ENCODE results near the gene KRT86.
"Not testable (repeated sequence)": the region's sequence is repeated elsewhere in the genome, so short reads cannot be mapped to it uniquely, and the experiment has no call there.

The KRT86 gene

DNA sequence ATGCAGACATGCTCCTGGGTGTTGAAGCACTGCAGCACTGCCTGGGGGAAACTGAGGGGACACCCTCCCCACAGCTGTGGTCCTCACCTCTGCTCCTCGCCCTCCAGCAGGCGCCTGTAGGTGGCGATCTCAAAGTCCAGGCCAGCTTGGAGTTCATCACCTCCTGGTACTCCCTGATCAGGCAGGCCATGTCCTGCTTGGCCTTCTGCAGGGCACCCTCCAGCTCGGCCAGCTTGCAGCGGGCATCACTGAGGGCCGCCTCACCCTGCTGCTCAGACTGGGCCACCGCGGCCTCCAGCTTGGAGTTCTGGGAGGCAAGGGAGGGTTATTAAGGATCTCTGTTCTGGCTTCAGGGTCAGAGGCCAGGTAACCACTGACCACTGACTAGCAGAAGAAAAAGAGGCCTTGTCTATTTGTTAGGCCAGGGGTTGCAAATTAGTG, 22.2 kb upstream of the KRT86 start:
- peak in 1 of 2 experiments; percentile 19 for DNase-seq

DNA sequence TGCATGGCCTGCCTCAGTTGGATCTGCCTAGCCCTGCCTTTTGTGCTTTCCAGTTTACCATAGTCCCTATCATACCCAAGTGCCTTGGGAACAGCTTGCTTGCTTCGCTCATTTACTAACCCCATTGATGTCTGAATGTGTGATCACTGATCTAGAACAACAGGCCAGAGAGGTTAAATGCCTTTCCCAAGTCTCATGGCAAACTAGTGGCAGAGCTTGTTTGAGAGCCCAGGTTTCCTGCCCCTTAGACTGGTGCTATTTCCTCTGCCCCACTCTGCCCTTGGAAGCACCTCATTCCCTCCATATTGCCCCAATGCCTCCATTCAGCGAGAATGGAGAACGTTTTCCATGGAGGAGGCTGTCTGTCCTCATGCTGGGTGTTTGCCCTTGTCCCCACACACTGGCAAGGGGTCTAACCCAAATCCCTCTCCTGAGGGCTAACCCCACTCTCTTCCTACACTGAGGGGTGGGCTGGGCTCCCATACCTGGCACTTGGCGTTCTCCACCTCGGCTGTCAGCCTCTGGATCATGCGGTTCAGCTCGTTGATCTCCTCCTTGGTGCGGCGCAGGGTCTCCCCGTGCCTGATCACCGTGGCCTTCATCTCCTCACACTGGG, 21.6 kb upstream of the KRT86 start:
- DNase-seq = no peak

DNA sequence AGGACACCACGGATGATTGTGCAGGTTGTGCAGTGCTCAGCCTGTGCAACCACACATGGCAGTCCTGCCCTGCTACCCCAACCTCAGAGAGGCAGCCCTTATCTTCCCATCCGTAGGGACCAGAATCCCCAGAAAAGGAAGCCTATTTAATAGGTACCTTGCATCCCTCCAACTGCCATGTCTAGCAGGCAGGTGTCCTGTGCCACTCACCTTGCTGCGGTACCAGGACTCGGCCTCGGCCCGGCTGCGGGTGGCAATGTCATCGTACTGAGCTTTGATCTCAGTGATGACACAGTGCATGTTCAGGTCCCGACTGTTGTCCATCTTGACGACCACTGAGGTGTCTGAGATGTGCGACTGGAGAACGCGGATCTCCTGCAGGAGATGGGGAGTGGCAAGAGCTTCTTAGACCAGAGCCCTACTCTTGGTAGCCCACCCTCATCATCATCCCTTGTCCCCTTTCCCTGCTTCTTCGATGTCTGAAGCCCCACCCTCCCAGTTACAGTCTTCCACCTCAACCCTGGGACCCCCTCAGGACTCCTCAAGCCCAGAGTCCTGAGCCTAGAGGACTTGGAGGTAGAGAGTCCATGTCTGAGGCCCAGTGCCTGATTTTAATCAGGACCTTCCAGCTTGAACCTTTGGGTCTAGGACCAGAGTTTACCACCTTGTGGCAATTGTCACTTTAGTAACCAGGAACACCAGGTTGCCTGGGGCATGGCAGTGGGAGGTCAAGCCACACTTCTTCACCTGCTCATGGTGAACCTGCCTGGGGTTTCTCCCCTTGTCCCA, 20.9 kb upstream of the KRT86 start:
- no peak for DNase-seq

DNA sequence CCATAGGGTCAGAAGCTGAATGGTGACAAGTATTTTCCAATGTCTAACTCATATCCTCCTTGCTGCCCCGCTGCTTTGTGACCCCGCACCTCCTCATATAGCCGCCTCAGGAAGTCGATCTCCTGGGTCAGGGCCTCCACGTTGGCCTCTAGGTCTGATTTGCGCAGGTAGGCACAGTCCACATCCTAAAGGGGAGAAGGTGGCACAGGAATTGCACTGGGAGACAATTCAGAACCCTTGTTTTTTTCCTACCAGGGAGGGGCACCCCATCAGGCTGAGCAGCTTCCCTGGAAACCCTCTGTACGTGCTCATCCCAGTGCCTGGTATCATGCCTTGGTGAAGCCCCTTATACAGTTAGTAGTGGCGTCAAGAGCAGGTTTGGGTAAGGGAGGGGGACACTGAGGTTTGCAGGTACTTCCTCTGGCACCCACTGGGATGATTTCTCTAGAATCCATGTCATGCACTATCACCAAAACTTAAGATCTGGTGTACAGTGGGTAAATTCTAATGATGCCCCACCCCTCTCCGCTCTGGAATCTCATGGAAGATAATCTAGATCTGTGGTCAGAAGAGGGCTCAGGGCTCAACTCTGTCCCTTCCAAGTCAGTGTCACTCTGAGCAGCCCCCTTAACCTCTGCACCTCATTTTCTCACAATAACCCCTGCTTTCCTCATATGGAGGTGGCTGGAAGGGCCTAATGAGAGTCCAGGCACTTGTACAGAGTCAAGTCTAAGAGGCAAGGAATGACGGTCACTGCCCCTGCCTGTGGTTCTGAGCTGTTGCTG, 20.1 kb upstream of the KRT86 start:
- no peak for DNase-seq

DNA sequence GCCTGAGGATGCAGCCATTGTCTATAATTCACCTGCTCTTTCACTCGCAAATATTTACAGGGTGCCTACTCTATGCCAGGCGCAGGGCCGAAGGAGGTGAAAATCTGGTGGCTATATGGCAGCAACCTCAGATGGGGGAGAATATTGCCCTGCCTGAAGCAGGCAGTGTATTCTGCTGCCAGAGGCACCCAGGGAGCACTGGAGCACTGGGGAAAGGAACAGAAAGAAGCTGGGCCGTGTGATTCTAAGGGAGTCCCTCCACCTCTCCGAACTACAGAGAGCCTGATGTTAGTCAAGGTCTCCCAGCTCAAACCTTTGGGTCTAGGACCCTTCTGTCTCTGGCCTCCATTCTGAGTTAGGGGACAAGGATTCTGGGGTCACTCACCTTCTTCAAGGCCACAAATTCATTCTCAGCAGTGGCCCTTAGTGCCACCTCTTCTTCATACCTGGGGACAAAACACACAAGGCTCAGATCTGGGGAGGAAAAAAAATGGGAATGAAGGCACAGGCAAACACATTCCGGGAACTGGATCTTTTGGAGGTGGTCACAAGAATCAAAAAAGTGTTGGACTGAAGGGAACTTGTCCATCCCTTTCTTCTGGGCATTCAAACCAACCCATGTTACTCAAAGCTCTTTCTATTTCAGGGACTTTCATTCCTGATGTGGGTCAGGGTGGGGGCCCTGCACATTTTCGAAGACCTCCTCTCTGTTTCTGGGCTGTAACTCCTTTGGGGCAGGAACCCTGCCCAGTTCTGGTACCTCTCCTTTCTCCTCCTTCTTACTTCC, 19.3 kb upstream of the KRT86 start:
- no peak for DNase-seq

DNA sequence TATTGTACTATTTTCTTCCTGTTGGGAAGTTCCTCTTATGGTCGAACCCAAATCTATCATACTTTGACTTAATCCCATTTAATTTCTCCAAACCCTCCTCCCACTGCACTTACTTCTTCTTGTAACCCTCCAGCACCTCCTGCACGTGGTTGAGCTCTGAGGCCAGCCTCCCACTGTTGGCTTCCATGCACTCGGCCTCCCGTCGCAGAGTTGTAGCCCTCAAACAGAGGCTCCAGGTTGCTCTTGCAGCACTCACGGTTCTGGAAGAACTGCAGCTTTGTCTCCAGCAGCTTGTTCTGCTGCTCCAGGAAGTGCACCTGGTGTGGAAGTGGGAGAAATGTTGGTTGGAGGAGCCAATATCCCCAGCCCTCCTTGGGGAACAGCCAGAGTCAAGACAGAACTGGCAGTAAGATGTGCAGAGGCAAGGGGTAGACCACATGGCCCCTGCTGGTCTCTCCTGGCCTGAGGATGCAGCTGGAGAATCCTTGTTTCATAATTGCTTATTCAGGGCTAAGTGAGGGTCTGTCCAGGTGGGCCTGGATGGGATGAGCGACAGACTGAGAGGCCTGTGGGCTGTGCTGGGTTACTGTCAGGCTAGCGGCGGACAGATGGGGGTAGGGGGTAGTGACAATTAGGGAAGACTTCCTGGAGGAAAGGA, 18.4 kb upstream of the KRT86 start:
- DNase-seq = no peak

DNA sequence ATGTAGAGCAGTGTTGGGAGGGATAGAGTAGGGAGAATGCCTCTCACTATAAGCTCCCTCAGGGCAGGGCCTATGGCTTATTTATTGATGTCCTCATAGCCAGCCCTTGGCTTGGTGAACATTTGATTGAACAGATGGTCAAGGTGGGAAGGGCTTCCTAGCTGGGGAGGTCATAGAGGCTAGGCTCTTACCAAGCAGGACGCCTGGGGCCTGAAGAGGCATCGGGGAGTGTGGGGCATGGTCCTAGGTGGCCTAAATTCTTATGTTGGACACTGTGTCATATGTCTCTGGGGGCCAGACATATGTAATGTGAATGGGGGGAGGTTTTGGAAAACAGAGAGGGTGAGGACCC, 17.9 kb upstream of the KRT86 start:
- no peak for DNase-seq

DNA sequence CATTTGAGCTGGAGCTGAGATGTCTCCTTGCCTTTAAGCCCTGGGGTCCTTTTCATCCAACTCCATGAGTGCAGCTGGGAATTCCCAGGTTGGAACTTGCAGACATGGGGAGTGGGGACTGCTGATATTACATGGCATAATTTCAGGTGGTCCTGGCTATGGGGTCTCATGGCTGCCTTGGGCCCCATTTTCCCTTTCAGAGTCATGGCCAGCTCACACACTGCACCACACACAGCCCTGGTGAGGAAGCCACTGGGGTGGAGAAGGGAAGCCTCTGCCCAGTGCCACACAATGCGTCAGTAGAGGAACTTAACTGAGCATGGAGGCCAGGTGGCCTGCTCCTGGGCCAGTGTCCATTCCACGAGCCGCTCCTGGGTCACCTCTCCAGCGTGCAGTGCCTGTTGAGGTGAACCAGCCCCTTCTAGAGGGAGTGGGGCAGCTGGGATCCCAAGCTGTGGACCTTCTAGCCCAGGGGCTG, 17.3 kb upstream of the KRT86 start:
- no peak for DNase-seq

DNA sequence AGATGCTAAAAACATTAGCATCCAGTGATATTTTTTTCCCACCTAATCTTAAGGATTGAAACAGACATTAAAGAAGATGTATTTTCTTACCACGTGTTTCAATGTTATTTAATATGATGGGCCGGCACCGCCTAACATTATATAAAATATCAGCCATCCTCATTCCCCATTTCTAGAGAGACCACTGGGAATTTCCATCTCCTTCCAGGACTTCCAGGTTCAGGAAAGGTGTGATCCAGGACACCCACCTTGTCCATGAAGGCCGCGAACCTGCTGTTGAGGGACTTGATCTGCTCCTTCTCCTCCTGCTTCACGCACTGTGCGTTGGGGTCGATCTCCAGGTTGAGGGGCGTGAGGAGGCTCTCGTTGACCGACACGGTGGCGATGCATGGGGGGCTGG, 16.5 kb upstream of the KRT86 start:
- DNase-seq = not testable (repeated sequence)

DNA sequence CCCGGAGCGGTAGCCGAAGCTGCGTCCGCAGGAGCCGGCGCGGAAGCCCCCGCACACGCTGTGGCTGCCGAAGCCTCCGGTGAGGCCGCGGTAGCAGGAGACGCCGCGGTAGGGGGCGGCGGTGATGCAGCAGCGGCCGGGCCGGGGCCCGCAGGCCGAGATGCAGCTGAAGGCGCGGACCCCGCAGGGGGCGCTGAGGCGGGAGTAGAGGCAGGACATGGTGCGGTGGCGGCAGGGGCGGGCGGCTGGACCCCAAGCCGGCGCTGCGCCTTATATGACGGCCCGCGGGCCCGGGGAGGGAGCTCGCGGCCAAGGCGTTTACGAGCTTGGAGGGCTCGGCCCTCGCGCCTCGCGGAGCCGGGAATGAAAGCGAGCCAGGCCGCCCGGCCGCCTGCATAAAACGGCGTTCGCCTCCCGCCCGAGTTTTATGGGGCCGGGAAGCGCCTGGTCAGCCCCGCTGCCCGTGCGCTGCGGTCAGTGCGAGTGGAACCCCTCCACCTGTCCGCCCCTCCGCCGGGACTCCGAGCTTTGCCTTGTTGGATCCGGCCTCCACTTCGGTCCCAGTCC, 16.0 kb upstream of the KRT86 start:
- DNase-seq = no peak

DNA sequence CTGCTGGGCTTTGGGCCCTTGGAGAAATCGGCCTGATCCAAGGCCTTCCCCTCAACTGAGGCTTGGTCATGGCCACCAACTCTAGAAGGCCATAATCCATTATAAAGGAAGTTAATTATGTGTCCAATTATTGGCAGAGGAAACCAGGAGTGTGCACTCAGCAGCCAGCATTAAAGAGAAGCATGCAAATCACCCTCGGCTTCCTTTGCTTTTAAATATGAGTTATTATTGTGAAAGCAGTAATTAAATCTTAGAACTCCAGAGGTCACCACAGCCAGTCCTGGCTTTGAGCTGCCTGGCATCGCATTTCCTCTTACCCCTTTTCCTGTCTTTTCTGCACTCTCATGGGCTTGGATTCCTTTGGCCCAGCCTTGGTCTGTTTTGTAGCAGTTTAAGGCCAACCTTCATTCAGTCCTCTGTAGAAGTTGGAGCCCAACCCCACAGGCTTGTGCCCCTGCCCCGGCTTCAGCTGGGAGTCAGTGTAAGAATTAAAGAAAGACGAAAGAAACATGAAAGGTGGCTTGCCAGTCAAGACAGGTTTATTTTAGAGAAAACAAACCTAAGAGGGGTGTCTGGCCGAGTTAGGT, 14.7 kb upstream of the KRT86 start:
- no peak for DNase-seq

DNA sequence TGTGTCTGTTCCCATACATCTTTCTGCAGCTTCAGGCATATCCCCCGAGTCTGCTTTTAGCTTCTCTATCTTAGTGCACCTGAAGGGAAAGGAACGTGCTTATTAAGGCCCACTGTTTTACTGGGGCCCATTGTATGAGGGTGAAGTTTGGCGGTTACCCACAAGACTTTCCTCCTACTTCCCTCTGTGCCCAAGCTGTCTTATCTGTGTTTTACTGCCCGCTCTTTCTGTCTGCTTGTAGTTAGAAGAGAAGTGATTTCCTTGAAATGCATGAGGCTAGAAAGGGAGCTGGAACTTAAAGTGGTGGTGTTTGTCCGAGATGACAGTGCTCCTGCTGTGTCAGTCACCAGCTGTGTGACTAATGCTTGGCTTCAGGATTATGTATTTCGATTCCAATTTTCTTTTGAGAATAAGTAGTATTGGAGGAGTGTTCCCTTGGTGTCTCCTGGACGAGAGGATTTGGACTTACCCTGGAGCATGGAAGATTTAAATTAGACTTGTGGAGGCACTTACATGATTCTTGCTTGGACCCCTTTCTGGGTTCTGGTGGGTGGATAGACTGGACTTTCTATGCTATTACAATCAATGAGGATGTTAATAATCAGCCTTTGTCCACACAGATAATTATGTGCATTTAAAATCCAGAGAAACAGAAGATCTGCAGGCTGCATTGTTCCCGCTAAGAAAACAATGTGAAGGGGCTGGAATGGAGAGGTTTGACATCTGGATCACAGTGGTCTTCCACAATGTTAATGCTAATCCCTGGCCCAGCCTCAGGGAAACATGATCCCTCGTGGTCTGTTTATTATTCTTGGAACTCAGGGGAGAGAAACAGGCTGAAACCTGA, 13.9 kb upstream of the KRT86 start:
- DNase-seq = no peak

DNA sequence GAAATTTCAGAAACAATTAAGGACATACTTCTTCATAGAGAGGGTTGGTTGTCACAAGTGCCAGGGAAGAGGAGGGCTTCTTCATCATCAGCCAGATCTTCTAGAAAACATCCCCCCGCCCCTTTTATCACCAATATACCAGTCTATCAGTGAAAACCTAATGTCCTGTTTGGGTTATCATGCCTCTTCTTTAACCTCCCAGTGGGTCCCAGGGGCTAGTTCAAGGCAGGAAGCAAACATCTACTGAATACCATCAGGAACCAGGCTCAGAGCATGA, 13.3 kb upstream of the KRT86 start:
- no peak for DNase-seq

DNA sequence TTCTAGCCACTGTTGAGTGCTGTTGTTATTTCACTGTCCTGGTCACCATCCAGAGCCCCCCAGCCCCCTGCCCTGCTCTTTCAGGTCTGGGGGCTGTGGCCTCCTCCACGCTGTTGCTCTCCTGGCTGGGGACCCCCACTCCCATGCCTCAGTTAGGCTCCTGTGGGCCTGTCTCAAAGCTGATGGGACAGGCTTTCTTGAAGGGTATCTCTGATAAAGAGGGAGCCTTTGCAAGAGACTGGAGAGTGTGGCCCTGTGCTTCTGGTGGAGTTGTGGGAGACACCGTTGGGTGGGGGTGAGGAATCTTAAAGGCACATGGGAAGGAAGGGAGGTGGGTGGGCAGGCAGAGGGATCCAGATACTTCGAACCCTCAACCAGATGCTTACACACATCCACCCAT, 12.2 kb upstream of the KRT86 start:
- DNase-seq = no peak

DNA sequence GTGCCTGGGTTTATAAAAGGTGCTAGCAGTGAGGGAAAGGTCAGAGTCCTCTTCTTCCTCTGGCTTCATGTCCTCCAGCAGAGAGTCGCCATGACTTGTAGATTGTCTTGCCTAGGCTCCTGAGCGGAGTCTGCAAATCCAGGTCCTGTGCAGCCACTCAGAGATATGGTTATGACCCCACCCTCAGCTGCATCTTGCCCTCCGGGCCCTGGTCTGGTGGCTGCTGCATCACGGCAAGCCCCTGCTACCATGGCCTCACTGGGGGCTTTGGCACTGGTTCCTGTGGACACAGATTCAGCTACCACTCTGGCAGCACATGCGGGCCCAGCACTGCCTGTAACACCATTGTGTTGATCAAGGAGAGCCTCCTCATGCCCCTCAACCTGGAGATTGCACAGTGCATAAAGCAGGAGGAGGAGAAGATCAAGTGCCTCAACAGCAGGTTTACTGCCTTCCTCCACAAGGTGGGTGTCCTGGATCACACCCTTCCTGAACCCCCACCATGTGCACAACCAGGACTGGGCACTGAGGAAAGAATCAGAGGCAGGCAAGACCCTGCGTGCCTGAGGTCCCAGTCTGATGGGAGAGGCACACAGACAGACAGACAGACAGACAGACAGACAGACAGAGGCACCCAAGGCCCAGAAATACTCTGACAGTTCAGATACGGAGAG, 10.5 kb upstream of the KRT86 start:
- DNase-seq = no peak

DNA sequence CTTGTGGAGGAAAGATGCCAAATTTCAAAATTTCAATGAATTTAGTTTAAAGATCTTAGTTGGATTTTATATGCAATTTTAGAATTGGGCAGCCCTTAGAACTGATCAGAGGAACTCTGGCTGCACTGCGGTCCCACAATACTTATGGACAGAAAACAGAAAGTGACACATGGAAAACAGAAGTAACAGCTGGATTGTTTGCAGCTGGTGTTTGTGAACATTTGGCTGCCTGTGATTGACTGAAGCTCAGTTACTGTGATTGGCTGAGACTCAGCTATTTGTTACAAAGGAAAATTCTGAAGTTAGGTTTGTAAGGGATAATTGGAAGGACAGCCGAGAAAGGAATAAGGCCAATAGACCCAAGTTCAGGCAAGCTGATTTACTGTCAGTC, 10.0 kb upstream of the KRT86 start:
- no peak for DNase-seq

DNA sequence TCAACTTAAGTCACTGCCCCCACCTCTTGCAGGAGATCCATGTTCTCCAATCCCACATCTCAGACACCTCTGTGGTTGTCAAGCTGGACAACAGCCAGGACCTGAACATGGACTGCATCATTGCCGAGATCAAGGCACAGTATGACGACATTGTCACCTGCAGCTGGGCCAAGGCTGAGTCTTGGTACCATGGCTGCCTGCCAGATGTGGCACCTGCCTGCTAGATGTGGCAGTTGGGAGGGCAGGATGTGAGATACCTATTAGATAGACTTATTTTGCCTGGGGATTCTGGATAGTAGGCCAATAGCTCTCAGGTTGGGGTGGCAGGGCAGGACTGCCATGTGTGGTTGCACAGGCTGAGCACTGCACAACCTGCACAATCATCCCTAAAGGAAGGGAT, 7.9 kb upstream of the KRT86 start:
- no peak for DNase-seq

DNA sequence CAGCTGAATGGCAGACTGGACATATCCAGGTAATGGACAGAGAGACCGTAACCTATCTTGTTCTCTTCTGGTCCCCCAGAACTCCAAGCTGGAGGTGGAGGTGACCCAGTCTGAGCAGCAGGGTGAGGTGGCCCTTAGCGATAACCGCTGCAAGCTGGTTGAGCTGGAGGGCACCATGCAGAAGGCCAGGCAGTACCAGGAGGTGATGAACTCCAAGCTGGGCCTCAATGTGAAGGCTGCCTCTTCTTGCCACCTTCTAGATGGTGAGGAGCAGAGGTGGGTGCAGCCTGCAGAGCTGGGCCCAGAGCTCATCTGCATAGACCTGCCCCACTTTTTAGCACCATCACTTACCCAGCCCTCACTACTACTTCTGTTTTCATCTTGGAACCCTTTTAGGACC, 7.2 kb upstream of the KRT86 start:
- no peak for DNase-seq

DNA sequence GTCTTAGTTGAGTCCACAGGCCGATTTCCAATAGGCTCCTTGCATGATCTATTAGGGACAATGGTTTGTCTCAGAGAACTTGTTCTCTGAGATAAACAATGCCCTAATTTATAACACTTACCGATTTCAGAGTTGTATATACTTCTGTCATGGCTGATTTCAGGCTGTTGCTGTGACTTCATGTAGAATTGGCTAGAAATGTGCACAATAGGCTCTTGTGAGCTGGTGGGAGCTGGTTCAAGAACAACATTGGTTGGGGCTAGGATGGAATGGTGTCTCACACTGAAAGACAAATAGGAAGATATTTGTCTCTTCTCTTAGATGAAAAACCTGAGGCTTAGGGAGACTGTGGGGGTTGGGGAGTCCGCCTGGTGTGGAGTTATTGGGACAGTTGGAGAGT, 6.7 kb upstream of the KRT86 start:
- no peak for DNase-seq

DNA sequence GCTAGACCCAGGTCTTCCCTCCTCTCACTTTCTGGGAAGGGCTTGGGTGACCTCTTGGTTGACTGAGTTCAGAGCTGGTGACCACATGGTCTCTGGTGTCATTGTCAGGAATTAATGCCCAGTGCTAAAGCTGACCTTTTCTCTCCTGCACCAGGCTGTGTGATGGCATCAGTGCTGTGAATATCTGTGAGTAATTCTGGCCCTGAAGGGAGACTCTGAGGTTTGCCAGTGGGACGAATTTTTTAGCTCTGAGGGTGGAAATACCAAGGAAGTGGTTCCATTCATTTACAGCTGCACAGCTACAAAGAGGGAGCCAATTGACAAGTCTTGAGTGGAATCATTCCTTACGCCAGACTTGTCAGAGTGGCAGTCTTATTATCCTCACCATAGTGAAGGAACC, 6.2 kb upstream of the KRT86 start:
- no peak for DNase-seq

Data from activated CD4-positive, alpha-beta T cell treated with anti-CD3 and anti-CD28 coated beads, Interleukin-2, amount 50 U/mL, for 48 hours (primary cell).